ENCODE data around the gene ACAA2.

ACAA2 gene

DNA sequence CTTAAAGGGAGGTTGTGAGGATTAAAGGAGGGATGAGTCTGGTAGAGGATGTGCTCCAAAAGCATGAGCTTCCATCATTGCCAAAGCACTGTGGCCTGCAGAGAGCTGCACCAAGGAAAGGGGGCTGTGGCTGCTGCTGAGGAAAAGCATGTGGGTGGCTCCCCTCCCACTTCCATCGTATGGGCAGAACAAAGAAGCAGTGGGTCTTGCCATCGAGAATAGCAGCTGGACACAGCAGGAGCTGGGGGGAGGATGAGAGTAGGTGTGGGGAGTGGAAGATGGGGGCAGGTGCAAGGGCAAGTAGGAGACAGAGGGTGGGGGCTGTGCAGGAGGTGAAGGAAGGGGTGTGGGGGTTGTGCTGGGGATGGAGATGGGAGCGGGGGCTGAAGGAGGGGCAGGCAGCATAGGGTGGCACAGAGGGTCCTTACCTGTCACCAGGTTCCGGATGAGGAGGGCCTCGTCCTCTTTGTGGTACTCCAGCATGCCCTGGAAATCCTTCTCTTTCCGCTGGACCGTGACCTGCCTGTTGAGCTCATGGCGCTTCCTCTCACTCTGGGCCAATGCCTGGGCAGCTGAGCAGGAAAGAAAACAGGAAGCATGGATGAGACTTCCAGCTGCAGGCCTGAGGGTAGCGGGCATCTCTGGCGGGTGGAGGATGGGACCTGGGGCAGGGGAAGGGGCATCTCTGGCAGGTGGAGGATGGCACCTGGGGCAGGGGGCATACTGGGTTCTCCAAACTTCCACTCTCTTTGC, 33.6 kb upstream of the ACAA2 start:
- TF ChIP-seq ZC3H10 (CRISPR knock-in tag; IDR thresholded peaks at IDR 0.05) = no peak
- no peak for TF ChIP-seq BACH2 (CRISPR knock-in tag; IDR thresholded peaks at IDR 0.05; ENCODE audit: borderline replicate concordance)
- TF ChIP-seq, protein P1, sequence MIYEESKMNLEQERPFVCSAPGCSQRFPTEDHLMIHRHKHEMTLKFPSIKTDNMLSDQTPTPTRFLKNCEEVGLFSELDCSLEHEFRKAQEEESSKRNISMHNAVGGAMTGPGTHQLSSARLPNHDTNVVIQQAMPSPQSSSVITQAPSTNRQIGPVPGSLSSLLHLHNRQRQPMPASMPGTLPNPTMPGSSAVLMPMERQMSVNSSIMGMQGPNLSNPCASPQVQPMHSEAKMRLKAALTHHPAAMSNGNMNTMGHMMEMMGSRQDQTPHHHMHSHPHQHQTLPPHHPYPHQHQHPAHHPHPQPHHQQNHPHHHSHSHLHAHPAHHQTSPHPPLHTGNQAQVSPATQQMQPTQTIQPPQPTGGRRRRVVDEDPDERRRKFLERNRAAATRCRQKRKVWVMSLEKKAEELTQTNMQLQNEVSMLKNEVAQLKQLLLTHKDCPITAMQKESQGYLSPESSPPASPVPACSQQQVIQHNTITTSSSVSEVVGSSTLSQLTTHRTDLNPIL (CRISPR knock-in tag; IDR thresholded peaks at IDR 0.05; ENCODE audit: low read depth) = no peak
- TF ChIP-seq, protein P2, sequence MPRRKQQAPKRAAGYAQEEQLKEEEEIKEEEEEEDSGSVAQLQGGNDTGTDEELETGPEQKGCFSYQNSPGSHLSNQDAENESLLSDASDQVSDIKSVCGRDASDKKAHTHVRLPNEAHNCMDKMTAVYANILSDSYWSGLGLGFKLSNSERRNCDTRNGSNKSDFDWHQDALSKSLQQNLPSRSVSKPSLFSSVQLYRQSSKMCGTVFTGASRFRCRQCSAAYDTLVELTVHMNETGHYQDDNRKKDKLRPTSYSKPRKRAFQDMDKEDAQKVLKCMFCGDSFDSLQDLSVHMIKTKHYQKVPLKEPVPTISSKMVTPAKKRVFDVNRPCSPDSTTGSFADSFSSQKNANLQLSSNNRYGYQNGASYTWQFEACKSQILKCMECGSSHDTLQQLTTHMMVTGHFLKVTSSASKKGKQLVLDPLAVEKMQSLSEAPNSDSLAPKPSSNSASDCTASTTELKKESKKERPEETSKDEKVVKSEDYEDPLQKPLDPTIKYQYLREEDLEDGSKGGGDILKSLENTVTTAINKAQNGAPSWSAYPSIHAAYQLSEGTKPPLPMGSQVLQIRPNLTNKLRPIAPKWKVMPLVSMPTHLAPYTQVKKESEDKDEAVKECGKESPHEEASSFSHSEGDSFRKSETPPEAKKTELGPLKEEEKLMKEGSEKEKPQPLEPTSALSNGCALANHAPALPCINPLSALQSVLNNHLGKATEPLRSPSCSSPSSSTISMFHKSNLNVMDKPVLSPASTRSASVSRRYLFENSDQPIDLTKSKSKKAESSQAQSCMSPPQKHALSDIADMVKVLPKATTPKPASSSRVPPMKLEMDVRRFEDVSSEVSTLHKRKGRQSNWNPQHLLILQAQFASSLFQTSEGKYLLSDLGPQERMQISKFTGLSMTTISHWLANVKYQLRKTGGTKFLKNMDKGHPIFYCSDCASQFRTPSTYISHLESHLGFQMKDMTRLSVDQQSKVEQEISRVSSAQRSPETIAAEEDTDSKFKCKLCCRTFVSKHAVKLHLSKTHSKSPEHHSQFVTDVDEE (CRISPR knock-in tag; IDR thresholded peaks at IDR 0.05) = no peak
- TF ChIP-seq SNAI2 (CRISPR knock-in tag; IDR thresholded peaks at IDR 0.05) = no peak
- no peak for TF ChIP-seq OSR1 (CRISPR knock-in tag; IDR thresholded peaks at IDR 0.05)
- ATAC-seq = no peak

DNA sequence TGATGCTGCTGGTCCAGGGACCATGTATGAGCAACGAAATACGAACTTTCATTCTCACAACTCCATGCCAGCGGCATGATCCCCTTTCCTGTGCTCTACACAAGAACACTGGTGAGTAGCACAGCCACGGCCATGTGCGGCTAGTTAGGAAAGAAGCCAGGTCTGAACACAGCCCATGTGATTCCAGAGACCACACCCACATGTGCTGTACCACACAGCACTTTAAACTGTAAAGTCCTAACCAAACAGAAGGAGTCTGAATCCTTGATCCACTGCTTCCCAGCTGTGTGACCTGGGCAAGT, 33.0 kb upstream of the ACAA2 start:
- ATAC-seq = peak; percentile 42; the same call in 2 of the 3 replicates
- TF ChIP-seq ARNTL (CRISPR knock-in tag; IDR thresholded peaks at IDR 0.05; ENCODE audit: borderline replicate concordance, low read depth) = no peak
- no peak for TF ChIP-seq TCF4 (CRISPR knock-in tag; IDR thresholded peaks at IDR 0.05; ENCODE audit: borderline replicate concordance)
- TF ChIP-seq CSDC2 (CRISPR knock-in tag; IDR thresholded peaks at IDR 0.05) = no peak
- TF ChIP-seq, protein P3, sequence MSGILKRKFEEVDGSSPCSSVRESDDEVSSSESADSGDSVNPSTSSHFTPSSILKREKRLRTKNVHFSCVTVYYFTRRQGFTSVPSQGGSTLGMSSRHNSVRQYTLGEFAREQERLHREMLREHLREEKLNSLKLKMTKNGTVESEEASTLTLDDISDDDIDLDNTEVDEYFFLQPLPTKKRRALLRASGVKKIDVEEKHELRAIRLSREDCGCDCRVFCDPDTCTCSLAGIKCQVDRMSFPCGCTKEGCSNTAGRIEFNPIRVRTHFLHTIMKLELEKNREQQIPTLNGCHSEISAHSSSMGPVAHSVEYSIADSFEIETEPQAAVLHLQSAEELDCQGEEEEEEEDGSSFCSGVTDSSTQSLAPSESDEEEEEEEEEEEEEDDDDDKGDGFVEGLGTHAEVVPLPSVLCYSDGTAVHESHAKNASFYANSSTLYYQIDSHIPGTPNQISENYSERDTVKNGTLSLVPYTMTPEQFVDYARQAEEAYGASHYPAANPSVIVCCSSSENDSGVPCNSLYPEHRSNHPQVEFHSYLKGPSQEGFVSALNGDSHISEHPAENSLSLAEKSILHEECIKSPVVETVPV (CRISPR knock-in tag; IDR thresholded peaks at IDR 0.05) = no peak
- TF ChIP-seq ZFP3 (CRISPR knock-in tag; IDR thresholded peaks at IDR 0.05) = no peak
- TF ChIP-seq, protein P1 (CRISPR knock-in tag; IDR thresholded peaks at IDR 0.05; ENCODE audit: low read depth) = no peak

DNA sequence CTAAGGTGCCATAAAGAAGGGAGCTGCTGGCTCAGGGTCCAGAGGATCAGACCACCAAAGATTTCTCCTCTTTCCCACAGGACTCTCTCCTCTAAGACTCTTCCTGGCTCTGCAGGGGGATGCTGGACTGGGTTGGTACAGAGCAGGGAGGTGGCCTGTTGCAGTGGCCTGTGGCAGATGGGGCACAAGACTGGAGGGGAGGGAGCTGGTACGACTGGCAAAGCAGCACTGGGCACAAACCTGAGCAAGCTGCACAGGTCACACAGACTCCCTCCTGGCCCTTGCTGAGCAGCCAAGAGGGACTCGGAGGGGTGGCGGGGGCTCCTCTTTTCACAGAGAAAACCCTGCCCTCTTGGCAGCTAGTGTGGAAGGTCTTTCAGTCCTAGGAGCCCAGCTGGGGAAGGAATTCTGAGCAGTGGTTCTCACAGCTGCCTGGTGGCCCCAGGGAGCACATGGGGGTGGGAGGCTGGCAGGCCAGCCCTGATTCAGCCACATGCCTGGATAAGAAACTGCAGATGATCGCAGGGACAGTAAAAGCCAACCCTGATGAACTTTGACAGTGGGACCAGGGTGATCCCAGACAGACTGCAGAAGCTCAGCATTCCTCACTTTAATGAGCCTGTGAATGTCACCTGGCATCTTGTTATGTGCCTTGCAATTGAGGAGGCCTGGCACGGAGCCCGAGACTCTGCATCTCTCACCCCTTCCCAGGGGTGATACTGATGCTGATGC, 32.5 kb upstream of the ACAA2 start:
- no peak for ATAC-seq
- TF ChIP-seq ISL1 (CRISPR knock-in tag; IDR thresholded peaks at IDR 0.05) (no peak), ZNF565 (CRISPR knock-in tag; conservative IDR thresholded peaks at IDR 0.05; ENCODE audit: low read depth) (no peak), TCF4 (CRISPR knock-in tag; IDR thresholded peaks at IDR 0.05; ENCODE audit: borderline replicate concordance) (no peak), PPARA (CRISPR knock-in tag; IDR thresholded peaks at IDR 0.05; ENCODE audit: borderline replicate concordance) (no peak), TOX (CRISPR knock-in tag; IDR thresholded peaks at IDR 0.05; ENCODE audit: borderline replicate concordance) (no peak), ZNF70 (CRISPR knock-in tag; IDR thresholded peaks at IDR 0.05) (no peak), ZNF8 (CRISPR knock-in tag; IDR thresholded peaks at IDR 0.05) (no peak), ARNTL (CRISPR knock-in tag; IDR thresholded peaks at IDR 0.05; ENCODE audit: borderline replicate concordance, low read depth) (no peak), SNAI2 (CRISPR knock-in tag; IDR thresholded peaks at IDR 0.05) (no peak), GLIS3 (CRISPR knock-in tag; IDR thresholded peaks at IDR 0.05) (no peak)
- TF ChIP-seq, protein P3 (CRISPR knock-in tag; IDR thresholded peaks at IDR 0.05) = no peak
- TF ChIP-seq, protein P4, sequence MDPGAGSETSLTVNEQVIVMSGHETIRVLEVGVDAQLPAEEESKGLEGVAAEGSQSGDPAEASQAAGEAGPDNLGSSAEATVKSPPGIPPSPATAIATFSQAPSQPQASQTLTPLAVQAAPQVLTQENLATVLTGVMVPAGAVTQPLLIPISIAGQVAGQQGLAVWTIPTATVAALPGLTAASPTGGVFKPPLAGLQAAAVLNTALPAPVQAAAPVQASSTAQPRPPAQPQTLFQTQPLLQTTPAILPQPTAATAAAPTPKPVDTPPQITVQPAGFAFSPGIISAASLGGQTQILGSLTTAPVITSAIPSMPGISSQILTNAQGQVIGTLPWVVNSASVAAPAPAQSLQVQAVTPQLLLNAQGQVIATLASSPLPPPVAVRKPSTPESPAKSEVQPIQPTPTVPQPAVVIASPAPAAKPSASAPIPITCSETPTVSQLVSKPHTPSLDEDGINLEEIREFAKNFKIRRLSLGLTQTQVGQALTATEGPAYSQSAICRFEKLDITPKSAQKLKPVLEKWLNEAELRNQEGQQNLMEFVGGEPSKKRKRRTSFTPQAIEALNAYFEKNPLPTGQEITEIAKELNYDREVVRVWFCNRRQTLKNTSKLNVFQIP (CRISPR knock-in tag; IDR thresholded peaks at IDR 0.05; ENCODE audit: borderline replicate concordance, low read depth) = no peak
- TF ChIP-seq, protein P2 (CRISPR knock-in tag; IDR thresholded peaks at IDR 0.05) = no peak
- TF ChIP-seq, protein P5, sequence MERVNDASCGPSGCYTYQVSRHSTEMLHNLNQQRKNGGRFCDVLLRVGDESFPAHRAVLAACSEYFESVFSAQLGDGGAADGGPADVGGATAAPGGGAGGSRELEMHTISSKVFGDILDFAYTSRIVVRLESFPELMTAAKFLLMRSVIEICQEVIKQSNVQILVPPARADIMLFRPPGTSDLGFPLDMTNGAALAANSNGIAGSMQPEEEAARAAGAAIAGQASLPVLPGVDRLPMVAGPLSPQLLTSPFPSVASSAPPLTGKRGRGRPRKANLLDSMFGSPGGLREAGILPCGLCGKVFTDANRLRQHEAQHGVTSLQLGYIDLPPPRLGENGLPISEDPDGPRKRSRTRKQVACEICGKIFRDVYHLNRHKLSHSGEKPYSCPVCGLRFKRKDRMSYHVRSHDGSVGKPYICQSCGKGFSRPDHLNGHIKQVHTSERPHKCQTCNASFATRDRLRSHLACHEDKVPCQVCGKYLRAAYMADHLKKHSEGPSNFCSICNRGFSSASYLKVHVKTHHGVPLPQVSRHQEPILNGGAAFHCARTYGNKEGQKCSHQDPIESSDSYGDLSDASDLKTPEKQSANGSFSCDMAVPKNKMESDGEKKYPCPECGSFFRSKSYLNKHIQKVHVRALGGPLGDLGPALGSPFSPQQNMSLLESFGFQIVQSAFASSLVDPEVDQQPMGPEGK (CRISPR knock-in tag; IDR thresholded peaks at IDR 0.05; ENCODE audit: borderline replicate concordance) = no peak
